GM19351 (cell line): ENCODE data around the gene RGS19.

Experiments used
- ATAC-seq: cut with Tn5 transposase; IDR thresholded peaks from one replicate; pipeline ENCODE4 v1.9.1; 2021; ENCODE audit warnings: mild to moderate bottlenecking, moderate library complexity; ENCODE audit not compliant: unreplicated experiment

Gene RGS19

DNA sequence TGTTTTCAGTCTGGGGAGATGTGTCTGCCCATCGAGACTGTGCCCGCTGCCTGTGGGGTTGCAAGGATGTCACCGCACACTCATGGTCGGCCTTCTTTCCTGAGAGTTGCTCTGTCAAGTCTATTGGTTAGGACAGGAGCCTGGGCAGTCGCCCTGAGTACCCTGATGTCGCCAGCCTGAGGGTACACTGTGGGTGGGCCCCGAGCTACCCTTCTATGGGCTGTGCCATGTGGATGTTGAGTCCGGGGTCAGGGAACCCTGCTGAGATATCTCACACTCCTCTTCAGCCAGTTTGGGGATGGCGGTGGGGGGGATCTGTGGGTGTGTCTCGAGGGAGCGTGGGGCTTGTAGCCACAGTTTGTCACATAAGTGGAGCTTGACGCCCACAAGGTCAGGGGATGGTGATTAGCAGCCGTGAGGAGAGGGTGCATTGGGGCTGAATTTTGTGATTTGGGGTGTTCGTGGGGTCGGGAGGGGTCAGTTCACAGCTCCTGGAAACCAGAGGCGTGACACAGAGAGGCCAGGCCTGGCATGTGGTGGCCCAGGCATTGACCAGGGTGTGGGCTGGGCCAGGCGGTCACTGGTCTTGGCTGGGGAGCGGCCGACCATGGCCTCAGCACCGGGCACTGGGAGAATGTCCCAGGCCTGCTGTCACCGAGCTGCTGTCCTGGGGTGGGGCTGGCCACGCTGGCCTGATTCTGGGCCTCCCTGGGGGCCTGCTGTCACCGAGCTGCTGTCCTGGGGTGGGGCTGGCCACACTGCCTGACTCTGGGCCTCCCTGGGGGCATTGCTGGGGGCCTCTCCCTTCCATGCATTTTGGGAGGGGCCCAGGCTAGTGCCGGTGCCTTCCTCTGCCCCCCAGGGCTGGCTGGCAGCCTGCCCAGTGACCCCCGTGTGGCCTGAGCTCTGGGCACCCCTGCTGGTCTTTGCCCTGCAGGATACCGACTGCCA lies 29.7 kb upstream of the RGS19 start:
- ATAC-seq = no peak

- no peak for ATAC-seq
These were observed 28.6 kb upstream of the RGS19 start for GRCh38 chr20:64107736-64108457.

DNA sequence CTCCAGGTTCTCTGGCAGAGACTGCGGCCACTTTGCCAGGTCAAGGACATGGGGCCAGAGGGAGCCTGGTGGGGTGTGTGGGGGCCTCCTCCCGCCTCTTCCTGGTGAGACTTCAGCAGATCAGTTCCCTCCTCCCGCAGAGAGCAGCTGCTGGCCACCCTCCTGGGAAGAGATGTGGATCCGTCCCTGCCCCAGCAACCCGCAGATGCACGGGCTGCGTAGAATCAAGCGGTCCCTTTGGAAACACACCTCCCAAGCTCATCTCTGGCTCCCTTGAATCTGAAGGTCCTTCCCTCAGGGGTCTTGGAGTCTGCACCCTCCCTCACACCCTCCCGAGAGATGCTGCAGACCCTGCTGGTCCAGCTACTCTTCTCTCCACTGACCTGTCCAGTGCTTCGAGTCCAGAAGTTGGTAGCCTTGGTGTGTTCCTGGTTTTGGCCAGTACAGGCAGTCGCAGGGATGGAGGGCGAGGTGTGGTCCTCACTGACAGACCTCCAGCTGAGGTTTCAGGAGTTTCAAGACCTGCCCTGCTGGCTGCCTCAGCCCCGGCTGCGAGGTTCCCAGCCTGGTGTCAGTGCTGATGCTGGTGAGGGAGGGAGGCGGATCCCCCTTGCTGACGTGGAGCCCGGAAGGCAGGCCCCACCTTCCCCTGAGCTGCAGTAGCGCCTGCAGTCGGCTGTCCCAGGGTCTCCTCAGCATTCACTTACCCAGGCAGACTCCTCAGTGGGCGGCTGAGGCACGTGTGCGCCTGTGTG lies 27.8 kb upstream of the RGS19 start, which contains the start of gene NPBWR2:
TSS of gene NPBWR2 (minus strand) at position 585 of the 755 bp plus-strand sequence. CDS start 734 bp downstream, outside the sequence.
- ATAC-seq = no peak

- no peak for ATAC-seq
These were observed 27.2 kb upstream of the RGS19 start for GRCh38 chr20:64106435-64106961.

GRCh38 chr20:64105846-64106434 lies 26.6 kb upstream of the RGS19 start:
- ATAC-seq = no peak

DNA sequence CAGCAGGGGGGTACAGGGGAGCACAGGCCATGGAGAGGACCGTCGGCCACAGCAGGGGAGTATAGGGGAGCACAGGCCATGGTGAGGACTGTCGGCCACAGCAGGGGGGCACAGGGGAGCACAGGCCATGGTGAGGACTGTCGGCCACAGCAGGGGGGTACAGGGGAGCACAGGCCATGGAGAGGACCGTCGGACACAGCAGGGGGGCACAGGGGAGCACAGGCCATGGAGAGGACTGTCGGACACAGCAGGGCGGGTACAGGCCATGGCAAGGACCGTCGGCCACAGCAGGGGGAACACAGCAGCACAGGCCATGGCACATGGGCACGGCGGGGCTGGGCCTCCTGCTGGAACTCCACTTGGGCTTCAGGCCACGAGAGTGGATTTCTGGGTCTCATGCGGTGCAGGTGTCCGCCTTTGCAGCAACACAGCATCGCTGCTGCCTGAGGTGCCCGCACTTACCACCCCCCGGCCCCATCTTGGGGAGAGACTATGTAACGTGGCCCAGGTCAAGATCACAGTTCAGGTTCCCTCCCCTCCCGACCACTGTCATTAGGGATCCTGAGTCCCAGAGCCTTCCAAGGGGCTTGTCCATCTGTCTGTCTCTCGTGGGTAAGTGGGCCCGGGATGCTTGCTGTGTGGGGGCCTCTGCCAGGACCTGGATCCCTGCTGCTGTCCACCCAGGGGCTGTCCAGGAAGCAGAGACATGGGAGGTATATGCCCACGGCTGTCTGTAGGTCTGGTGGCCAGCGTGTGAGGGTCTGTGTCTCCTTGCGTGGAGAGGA lies 25.5 kb upstream of the RGS19 start:
- no peak for ATAC-seq

DNA sequence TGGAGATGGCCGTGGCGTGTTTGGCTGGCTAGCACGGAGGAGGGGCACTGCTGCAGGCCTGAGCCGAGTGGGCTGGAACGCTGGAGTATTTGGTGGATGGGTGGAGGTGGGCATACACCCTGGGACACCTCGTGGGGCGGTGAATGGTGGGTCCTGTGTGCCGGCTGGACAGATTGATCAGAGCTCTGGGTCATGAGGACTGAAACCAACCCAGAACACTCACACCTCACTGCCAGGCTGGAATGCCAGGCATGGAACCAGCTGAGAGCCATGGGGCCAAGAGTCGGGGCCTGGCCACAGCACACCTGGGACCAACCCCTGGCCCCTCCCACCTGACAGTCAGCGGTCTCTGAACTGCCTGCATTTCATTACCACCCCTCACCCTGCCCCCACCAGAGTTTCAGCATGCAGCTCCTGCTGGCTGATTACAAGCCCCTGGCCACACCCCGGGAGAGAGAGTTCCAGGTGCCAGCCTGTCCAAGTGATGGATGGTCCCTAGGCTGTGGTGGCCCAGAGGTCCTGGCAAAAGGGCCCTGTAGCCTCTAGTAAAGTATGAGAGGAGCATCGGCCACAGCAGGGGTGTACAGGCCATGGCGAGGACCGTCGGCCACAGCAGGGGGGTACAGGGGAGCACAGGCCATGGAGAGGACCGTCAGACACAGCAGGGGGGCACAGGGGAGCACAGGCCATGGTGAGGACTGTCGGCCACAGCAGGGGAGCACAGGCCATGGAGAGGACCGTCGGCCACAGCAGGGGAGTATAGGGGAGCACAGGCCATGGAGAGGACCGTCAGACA lies 24.8 kb upstream of the RGS19 start:
- ATAC-seq = no peak

DNA sequence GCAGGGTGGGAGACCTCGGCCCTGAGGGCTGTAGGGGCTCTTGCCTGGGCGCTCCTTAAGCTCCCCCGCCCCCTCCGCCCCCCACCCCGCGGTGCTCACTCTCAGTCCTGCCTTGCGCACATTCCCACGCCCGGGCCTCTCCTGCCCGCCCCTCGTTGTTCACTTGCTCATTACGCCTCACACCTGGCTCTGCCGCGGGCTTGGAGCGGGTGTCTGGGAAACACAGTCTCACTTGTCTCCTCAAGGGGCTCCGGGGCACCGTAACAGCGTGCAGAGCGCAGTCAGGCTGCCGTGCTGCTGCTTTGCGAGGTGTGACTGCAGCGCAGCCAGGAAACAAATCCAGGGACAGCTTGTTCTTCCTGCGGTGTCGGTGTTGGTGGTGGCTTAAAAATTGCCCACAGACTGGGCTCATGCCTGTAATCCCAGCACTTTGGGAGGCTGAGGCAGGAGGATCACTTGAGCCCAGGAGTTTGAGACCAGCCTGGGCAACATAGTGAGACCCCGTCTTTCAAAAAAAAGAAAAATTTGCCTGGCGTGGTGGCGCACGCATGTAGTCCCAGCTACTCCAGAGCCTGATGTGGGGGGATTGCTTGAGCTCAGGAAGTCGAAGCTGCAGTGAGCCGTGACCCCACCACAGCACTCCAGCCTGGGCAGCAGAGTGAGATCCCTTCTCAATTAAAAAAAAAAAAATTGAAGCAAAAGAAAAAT lies 23.5 kb upstream of the RGS19 start:
- ATAC-seq = no peak

DNA sequence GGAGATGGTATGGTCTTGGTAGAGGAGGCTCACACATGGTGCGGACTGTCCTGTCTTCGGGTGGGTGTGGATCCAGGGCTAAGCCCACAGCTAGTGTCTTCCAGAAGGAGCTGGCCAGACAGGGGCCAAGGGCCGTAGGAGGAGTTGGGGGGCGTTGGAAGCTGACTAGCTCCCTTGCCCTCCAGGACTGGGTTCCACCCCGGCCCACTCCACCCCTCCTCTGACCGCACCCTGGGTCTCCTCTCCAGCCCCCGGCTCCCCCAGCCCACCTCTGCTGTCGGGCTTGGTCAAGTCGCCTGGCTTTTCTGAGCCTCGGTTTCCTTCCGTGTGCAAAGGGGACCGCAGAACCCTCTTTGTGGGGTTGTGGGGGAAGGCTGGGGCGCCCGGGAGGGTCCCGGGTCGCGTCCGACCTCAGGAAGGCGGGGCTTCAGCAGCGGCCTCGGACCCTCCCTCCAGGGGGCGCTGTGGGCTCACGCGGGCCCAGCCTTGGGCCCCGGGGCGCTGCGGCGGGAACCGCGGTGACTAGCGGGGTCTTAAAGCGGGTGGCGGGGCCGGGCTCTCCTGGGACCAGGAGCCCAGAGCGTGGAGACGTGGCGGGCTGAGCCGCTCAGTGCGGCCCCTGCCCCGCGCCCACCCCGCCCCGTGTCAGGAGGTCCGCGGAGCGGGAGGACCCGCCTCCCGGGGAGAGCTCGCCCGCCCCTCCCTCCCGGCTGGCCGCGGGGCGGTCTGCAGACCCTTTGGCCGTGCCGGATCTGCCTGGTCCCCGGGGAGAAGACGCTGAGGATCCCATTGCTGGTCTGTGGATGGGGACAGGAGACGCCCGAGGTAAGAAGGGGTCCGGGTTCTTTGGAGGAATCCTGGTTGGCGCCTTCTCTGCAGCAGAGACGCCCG lies 22.7 kb upstream of the RGS19 start:
- ATAC-seq = no peak

GRCh38 chr20:64100946-64101688 lies 21.8 kb upstream of the RGS19 start:
- ATAC-seq = no peak

GRCh38 chr20:64100566-64100888 lies 21.2 kb upstream of the RGS19 start:
- no peak for ATAC-seq

- ATAC-seq = no peak
These were observed 20.7 kb upstream of the RGS19 start for GRCh38 chr20:64099880-64100565.

GRCh38 chr20:64099086-64099786 lies 19.9 kb upstream of the RGS19 start:
- ATAC-seq = no peak

DNA sequence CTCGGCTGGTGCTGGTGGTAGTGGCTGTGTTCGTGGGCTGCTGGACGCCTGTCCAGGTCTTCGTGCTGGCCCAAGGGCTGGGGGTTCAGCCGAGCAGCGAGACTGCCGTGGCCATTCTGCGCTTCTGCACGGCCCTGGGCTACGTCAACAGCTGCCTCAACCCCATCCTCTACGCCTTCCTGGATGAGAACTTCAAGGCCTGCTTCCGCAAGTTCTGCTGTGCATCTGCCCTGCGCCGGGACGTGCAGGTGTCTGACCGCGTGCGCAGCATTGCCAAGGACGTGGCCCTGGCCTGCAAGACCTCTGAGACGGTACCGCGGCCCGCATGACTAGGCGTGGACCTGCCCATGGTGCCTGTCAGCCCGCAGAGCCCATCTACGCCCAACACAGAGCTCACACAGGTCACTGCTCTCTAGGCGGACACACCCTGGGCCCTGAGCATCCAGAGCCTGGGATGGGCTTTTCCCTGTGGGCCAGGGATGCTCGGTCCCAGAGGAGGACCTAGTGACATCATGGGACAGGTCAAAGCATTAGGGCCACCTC lies 19.2 kb upstream of the RGS19 start:
- ATAC-seq = no peak

GRCh38 chr20:64096535-64096934 lies 17.2 kb upstream of the RGS19 start:
- no peak for ATAC-seq
